Upper lobe of left lung (tissue), 4 donors: ENCODE data around the gene NR1H2.

Experiments used
- EP300 ChIP-seq, 4 donors: sonication (generic); formaldehyde crosslinking; IDR thresholded peaks; one replicate each; pipeline ENCODE4 v1.5.1; 2017; ENCODE audit warnings: antibody characterized with exemption in 4 of 4, control low read depth in 2 of 4
- POLR2A ChIP-seq, 4 donors: fragments of 450-650 bp; IDR thresholded peaks; one replicate each; pipeline ENCODE4 v1.5.1; 2016 to 2017; ENCODE audit warnings: antibody characterized with exemption in 4 of 4, mild to moderate bottlenecking in 2 of 4
- POLR2AphosphoS5 ChIP-seq, 2 donors: sonication (generic); formaldehyde crosslinking; IDR thresholded peaks; one replicate each; pipeline ENCODE4 v1.5.1; 2017; ENCODE audit warnings: antibody characterized with exemption in 2 of 2
- TF ChIP-seq, protein P1 (sequence below), 6 experiments: fragments of 450-650 bp in 4 of 6; fragments of 200-600 bp in 2 of 6; sonication (generic) in 2 of 6; IDR thresholded peaks; one replicate each; pipeline ENCODE4 v1.5.1; 2016 to 2019; ENCODE audit warnings: antibody characterized with exemption in 6 of 6

DNA sequence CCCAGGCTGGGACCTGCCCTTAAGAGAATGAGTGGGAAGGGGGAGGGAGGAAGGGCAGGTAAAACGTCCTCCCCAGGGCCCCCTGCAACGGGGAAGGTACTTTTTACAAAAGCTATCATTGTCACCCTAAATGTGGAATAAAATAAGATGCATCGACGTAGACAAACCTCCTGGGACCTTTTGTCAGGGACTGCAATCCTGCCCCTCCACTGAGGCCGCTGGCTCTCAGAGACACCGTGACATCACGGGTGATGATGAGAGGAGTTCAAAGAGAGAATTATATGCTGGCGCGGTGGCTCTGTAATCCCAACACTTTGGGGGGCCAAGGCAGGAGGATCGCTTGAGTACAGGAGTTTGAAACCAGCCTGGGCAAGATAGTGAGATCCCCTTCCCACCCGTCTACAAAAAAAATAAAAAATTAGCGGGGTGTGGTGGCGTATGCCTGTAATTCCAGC, 54.7 kb downstream of the NR1H2 start:
- TF ChIP-seq, protein P1, sequence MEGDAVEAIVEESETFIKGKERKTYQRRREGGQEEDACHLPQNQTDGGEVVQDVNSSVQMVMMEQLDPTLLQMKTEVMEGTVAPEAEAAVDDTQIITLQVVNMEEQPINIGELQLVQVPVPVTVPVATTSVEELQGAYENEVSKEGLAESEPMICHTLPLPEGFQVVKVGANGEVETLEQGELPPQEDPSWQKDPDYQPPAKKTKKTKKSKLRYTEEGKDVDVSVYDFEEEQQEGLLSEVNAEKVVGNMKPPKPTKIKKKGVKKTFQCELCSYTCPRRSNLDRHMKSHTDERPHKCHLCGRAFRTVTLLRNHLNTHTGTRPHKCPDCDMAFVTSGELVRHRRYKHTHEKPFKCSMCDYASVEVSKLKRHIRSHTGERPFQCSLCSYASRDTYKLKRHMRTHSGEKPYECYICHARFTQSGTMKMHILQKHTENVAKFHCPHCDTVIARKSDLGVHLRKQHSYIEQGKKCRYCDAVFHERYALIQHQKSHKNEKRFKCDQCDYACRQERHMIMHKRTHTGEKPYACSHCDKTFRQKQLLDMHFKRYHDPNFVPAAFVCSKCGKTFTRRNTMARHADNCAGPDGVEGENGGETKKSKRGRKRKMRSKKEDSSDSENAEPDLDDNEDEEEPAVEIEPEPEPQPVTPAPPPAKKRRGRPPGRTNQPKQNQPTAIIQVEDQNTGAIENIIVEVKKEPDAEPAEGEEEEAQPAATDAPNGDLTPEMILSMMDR (IDR thresholded peaks at IDR 0.05) = no peak
- TF ChIP-seq POLR2AphosphoS5 (IDR thresholded peaks at IDR 0.05) (no peak), EP300 (IDR thresholded peaks at IDR 0.05) (no peak), POLR2A (IDR thresholded peaks at IDR 0.05) (no peak)
